ENCODE data around the gene SIAH2.
"Not testable (repeated sequence)": the region's sequence is repeated elsewhere in the genome, so short reads cannot be mapped to it uniquely, and the experiment has no call there.

SIAH2 gene

GRCh38 chr3:150763122-150763840, at the start of gene SIAH2:
SIAH2 (minus strand) TSS chr3:150763169; CDS start chr3:150762849, 320 bp downstream.
- DNase-seq, result peak; percentile 92

GRCh38 chr3:150811984-150812383, 49.0 kb upstream of the SIAH2 start:
- no peak for DNase-seq

GRCh38 chr3:150810641-150811040, 47.7 kb upstream of the SIAH2 start:
- DNase-seq, result no peak

- DNase-seq, result no peak
Observed at GRCh38 chr3:150806185-150806835, 43.3 kb upstream of the SIAH2 start.

- no peak for DNase-seq
Observed at GRCh38 chr3:150805354-150805753, 42.4 kb upstream of the SIAH2 start.

- DNase-seq, result no peak
Observed at GRCh38 chr3:150803440-150803985, 40.5 kb upstream of the SIAH2 start.

- no peak for DNase-seq
Observed at GRCh38 chr3:150800722-150801121, 37.8 kb upstream of the SIAH2 start.

GRCh38 chr3:150798122-150798618, 35.2 kb upstream of the SIAH2 start:
- DNase-seq, result no peak

GRCh38 chr3:150797155-150797554, 34.2 kb upstream of the SIAH2 start:
- DNase-seq, result no peak

GRCh38 chr3:150796527-150796926, 33.6 kb upstream of the SIAH2 start:
- not testable (repeated sequence) for DNase-seq

GRCh38 chr3:150793641-150794040, 30.7 kb upstream of the SIAH2 start:
- DNase-seq, result no peak

GRCh38 chr3:150790629-150791028, 27.7 kb upstream of the SIAH2 start:
- DNase-seq, result no peak

- DNase-seq, result no peak
Observed at GRCh38 chr3:150789451-150789850, 26.5 kb upstream of the SIAH2 start.

- peak; percentile 79 for DNase-seq
Observed at GRCh38 chr3:150787741-150788370, 24.9 kb upstream of the SIAH2 start.

- no peak for DNase-seq
Observed at GRCh38 chr3:150786791-150787190, 23.8 kb upstream of the SIAH2 start.

- DNase-seq, result no peak
Observed at GRCh38 chr3:150784747-150785125, 21.8 kb upstream of the SIAH2 start.

- DNase-seq, result no peak
Observed at GRCh38 chr3:150783920-150784746, 21.2 kb upstream of the SIAH2 start.

GRCh38 chr3:150783316-150783715, 20.3 kb upstream of the SIAH2 start:
- no peak for DNase-seq

GRCh38 chr3:150779402-150779858, 16.5 kb upstream of the SIAH2 start:
- DNase-seq, result no peak

GRCh38 chr3:150778793-150779401, 15.9 kb upstream of the SIAH2 start:
- no peak for DNase-seq

GRCh38 chr3:150775001-150775599, 12.1 kb upstream of the SIAH2 start:
- DNase-seq, result no peak

Data from retina (tissue), 1 donor.